Breast epithelium (tissue), 3 donors: ENCODE results near the gene GLRA2.

Experiments used
- POLR2A ChIP-seq: fragments of 450-650 bp; IDR thresholded peaks from one replicate; pipeline ENCODE4 v1.6.1; 2016; ENCODE audit warnings: antibody characterized with exemption, mild to moderate bottlenecking, moderate library complexity
- POLR2AphosphoS5 ChIP-seq, 3 donors: sonication (generic); formaldehyde crosslinking; IDR thresholded peaks; one replicate each; pipeline ENCODE4 v1.6.1; 2017; ENCODE audit warnings: antibody characterized with exemption in 3 of 3
- TF ChIP-seq, protein P1 (sequence below), 3 donors: fragments of 450-650 bp; IDR thresholded peaks; one replicate each; pipeline ENCODE4 v1.5.1; 2016 to 2017; ENCODE audit warnings: antibody characterized with exemption in 3 of 3, mild to moderate bottlenecking in 3 of 3, moderate library complexity in 3 of 3

DNA sequence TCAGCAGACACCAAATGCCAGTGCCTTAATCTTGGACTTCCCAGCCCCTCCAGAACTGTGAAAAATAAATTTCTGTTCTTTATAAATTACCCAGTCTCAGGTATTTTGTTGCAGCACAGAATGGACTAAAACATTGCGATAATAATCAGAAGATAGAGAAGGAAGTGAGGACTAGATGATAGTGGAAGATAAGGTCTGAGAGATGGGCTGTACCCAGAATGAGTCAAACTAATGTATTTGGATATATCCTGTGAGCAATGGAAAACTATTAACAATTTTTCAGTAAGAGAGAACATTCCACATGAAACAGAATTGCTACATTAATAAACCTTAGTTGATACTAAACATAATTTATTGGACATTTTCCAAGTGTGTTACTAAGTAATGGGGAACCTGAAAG, 250.2 kb downstream of the GLRA2 start:
- TF ChIP-seq POLR2A = no peak
- TF ChIP-seq, protein P1, sequence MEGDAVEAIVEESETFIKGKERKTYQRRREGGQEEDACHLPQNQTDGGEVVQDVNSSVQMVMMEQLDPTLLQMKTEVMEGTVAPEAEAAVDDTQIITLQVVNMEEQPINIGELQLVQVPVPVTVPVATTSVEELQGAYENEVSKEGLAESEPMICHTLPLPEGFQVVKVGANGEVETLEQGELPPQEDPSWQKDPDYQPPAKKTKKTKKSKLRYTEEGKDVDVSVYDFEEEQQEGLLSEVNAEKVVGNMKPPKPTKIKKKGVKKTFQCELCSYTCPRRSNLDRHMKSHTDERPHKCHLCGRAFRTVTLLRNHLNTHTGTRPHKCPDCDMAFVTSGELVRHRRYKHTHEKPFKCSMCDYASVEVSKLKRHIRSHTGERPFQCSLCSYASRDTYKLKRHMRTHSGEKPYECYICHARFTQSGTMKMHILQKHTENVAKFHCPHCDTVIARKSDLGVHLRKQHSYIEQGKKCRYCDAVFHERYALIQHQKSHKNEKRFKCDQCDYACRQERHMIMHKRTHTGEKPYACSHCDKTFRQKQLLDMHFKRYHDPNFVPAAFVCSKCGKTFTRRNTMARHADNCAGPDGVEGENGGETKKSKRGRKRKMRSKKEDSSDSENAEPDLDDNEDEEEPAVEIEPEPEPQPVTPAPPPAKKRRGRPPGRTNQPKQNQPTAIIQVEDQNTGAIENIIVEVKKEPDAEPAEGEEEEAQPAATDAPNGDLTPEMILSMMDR (IDR thresholded peaks at IDR 0.05) = no peak
- TF ChIP-seq POLR2AphosphoS5 (IDR thresholded peaks at IDR 0.05) = no peak
